Esophagus squamous epithelium (tissue), 4 donors: ENCODE results near the gene B9D1.

ENCODE experiments used
- CTCF ChIP-seq, 6 experiments: fragments of 450-650 bp in 4 of 6; fragments of 200-600 bp in 2 of 6; sonication (generic) in 2 of 6; IDR thresholded peaks; one replicate each; pipeline ENCODE4 v1.5.1; 2016 to 2019; ENCODE audit warnings: antibody characterized with exemption in 6 of 6, mild to moderate bottlenecking in 4 of 6, moderate library complexity in 4 of 6
- POLR2A ChIP-seq, 4 donors: fragments of 450-650 bp; IDR thresholded peaks; one replicate each; pipeline ENCODE4 v1.6.1; 2017; ENCODE audit warnings: antibody characterized with exemption in 4 of 4, mild to moderate bottlenecking in 4 of 4, moderate library complexity in 3 of 4

DNA sequence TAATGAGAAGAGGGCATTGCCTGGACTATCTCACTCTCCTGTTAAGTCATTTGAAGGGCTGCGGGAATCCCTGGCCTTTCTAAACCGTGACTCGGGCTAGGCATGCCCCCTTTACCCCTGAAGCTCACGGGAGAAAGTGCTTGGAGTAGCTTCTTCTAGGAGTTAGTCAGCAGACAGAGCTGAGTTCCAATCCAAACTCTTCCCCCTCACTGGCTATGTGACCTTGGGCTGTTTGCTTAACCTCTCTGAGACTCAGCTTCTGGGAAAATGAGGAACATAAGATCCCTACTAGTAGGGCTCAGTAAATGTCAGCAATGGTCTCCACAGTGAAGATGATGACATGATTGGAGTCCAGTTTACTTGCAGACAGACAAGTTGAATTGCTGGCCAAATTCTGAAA lies 5.7 kb upstream of the B9D1 start:
- TF ChIP-seq CTCF (IDR thresholded peaks at IDR 0.05) (no peak), POLR2A (IDR thresholded peaks at IDR 0.05) (no peak)
